T-helper 1 cell treated with Interleukin-12 subunit alpha and Interleukin-12 subunit beta and Interleukin-4 antibody, amounts not matched to agents 30 ng/mL and 1 ng/mL, for 36 hours (primary cell): ENCODE data around the gene RNF149. TPM values are rescaled to one million over a fixed set of nuclear protein-coding genes. Genes with fewer than 3 reads are reported as not detected.
"Not testable (repeated sequence)": the region's sequence is repeated elsewhere in the genome, so short reads cannot be mapped to it uniquely, and the experiment has no call there.

ENCODE experiments used
- intact Hi-C: fragments of 100-400 bp; cut with micrococcal nuclease; formaldehyde crosslinking; loops from one replicate; pipeline ENCODE4 v1.15.1; 2024
- total RNA-seq: library from RNA; stranded (reverse); gene quantifications from 2 replicates; pipeline ENCODE4 v1.2.3, GENCODE V29; 2022

Gene RNF149
- total RNA-seq, 1 donor from 2014 or later = 117 TPM

GRCh38 chr2:101264360-101264939, 44.1 kb downstream of the RNF149 start:
- intact Hi-C loops = no loop called here

- intact Hi-C loops = loop anchor here (1.0 kb wide), 1 partner anchor 10 kb away; no protein-coding TSS in a partner anchor
Observed at GRCh38 chr2:101263377-101263800, 45.1 kb downstream of the RNF149 start.

DNA sequence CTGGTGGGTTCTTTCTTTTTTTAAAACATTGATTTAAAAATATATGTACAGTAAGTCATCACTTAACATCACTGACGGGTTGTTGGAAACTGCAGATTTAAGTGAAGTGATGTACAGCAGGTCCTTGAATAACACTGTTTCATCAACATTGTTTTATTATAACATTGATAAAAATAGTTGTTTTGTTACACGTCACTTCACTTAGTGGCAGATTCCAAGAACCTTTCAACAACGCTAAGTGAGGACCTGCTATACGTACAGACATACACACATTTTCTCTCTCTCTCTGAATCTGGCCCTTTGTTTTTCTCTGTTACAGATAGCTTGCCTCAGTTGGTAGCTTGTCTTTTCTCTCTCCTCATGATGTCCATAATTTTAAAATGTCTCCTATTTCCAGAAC, 46.4 kb downstream of the RNF149 start:
- intact Hi-C loops = no loop called here

DNA sequence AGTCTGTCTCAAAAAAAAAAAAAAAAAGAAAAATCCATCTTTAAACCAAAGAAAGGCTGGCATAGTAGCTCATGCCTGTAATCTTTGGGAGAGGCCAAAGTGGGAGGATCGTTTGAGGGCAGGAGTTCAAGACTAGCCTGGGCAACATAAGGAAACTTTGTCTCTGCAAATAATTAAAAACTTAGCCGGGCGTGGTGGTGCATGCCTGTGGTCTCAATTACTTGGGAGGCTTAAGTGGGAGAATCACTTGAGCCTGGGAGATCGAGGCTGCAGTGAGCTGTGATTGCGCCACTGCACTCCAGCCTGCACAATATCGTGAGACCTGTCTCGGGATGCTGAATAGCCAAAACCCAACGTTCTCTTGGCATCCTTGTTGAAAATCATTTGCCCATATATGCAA, 49.7 kb downstream of the RNF149 start:
- intact Hi-C loops = no loop called here

DNA sequence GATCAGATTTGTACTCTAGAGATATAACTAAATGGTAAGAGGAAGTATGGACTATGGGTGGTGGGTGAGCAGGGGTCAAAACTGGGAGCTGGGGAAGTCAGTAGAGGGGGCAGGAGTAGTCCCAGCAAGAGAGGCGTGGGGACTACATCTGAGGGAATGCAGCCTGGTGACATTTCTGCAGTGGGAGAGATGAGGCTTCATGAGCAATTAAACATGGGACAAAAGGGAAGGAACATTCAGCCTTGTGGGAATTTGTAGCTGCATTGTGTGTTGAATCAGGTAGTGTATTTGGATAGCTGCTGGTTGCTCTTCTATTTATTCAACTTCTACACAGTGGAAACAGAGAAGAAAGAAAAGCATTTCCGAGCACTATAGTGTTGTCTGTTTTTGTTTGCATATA, 52.2 kb downstream of the RNF149 start:
- intact Hi-C loops = no loop called here

DNA sequence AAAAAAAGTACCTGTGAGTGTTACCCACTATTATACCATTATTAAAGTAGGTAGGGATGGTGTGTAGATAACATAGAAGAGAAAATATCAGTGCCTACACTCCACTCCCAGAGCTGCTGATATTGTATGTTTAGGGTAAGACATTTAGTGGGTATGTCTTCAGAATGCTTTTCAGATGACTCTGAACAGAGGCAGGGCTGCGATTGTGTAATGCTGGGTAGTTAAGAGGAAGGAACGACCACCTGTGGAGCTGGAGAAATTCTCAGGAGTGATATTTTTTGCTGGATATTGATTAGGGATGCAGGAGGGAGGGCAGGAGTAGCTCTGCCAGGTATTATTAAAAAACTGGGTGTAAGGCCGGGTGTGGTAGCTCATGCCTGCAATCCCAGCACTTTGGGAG, 53.0 kb downstream of the RNF149 start:
- intact Hi-C loops = no loop called here

DNA sequence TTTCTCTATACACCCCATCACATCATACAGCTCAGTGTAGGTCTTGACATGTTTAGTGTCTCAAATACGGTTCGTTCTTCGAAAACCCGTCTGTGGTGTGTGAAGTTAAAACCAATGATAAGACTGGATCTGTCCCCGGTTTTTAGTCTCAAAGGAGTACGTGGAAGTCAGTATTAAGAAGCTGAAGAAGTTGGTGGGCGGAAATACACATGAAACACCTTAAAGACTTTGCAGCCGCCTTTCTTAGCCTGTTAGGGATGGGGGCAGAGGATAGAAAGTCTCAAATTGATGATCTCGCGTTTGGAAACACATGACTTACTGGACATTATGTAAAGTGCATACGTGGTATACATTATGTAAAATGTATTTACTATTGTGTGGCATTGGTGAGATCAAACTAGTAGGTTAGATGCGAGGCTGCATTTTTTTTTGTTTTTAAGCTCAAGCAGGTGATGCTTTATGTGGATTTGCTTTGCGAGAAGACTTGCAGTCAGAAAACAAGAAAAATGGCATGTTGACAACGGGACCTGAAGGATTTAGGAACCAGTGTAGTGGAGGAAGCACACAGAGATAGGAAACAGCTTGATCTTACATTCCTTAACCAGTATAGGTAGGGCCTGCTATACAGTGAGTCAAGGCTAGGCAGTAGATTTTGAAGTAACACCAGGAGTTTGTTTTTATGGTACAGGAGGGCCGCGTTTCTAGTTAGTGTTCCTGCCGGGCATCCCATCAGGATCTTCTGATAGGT, 54.6 kb downstream of the RNF149 start:
- intact Hi-C loops = loop anchor here (1.0 to 5.0 kb wide), 14 partner anchors 9 to 1917 kb away; partner anchors contain the start of genes CHST10, CREG2, EIF5B and RFX8

- intact Hi-C loops = loop anchor here (1.0 to 5.0 kb wide), 14 partner anchors 10 to 1916 kb away; partner anchors contain the start of genes CHST10, CREG2, EIF5B and RFX8
Observed at GRCh38 chr2:101253013-101253702, 55.3 kb downstream of the RNF149 start.

DNA sequence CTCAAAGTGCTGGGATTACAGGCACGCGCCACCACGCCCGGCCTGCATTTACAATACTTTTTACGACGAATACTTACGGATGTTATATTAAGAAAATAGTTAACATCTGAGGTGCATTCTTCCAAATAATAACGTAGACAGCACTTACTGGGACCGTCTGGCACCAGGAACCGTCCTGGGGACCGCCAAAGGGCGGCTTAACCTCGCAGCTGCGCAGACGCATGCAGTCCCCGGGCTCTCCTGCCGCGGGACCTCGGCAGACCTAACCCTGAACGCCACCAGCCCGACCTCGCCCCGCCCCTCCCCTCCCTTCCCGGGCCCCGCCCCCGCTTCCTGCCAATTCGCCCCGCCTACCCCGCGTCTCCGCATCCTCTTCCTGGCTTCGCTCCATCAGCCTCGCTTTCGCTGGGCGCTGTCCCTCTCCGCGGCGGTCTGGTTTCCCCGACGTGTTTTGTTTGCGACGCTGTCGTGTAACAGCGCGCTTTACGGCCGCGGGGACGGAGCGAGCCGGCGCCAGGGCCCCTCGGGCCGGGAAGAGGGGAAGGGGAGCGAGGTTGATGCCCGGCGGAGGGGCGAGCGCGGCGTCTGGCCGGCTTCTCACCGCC, 56.0 kb downstream of the RNF149 start, which contains the start of gene CNOT11:
Gene CNOT11 (plus strand): TSS at position 479 of the 605 bp plus-strand sequence. CDS start 79 bp downstream, at position 558.
- intact Hi-C loops = loop anchor here (1.0 to 5.0 kb wide), 21 partner anchors 11 to 1916 kb away; partner anchors contain the start of genes CHST10, CREG2, EIF5B and PDCL3

DNA sequence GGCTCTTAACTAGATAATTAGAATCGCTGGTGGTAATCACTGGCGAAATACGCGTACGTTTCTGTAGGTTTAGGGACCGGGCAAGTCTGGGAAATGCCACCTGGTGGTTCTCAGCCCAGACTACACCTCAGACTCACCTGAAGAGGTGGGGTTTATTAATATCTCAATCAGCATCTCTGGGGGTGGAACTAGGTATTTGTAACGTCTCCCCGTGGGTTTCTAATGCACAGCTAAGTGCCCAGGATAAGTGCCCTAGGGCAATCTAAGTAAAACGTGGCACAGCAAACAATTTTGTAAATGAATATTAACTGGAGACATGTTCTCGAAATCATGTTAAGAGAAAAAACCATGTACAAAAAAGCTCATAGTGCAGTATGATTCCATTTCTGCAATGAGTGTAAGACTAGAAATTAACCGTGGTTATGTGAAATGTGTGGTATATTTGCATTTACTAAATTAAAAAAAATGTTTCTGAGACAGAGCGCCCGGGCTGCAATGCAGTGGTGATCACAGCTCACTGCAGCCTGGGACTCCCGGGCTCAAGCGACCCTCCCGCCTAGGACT, 56.6 kb downstream of the RNF149 start:
- intact Hi-C loops = loop anchor here (1.0 to 5.0 kb wide), 18 partner anchors 12 to 1915 kb away; partner anchors contain the start of genes CHST10, CREG2, EIF5B and PDCL3

DNA sequence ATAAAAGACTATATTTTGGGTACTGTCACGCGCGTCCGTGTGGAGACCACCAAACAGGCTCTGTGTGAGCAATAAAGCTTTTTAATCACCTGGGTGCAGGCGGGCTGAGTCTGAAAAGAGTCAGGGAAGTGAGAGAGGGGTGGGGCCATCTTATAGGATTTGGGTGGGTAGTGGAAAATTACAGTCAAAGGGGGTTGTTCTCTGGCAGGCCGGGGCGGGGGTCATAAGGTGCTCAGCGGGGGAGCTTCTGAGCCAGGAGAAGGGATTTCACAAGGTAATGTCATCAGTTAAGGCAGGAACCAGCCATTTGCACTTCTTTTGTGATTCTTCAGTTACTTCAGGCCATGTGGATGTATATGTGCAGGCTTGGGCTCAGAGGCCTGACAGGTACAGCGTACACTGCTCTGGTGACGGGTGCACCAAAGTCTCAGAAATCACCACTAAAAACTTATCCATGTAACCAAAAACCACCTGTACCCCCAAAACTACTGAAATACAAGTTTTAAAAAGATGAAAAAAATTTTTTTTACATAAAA, 57.2 kb downstream of the RNF149 start:
- intact Hi-C loops = loop anchor here (5.0 kb wide), 6 partner anchors 136 to 1116 kb away; partner anchors contain the start of genes CHST10 and CREG2

DNA sequence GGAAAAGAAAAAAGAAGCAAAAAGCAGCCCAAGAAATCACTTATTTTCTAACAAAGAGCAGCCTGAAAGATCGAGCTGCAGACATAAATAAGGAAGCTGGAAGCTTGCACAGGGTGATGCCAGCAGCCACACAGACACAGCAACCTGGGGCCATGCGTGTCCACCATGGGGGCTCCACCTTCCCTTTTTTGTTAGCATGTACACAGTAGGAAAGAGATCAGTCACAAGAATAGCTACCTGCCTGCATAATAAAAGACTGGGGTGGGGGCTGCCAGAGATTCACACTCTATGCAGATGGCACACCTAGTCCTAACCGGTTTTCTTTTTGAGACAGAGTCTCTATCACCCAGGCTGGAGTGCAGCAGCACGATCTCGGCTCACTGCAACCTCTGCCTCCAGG, 58.7 kb downstream of the RNF149 start:
- intact Hi-C loops = loop anchor here (5.0 kb wide), 6 partner anchors 137 to 1117 kb away; partner anchors contain the start of genes CHST10 and CREG2

- intact Hi-C loops = not testable (repeated sequence)
Observed at GRCh38 chr2:101248756-101249155, 59.7 kb downstream of the RNF149 start.

- intact Hi-C loops = not testable (repeated sequence)
Observed at GRCh38 chr2:101245468-101245867, 63.0 kb downstream of the RNF149 start.

- intact Hi-C loops = not testable (repeated sequence)
Observed at GRCh38 chr2:101244899-101245298, 63.6 kb downstream of the RNF149 start.

GRCh38 chr2:101244373-101244772, 64.1 kb downstream of the RNF149 start:
- intact Hi-C loops = not testable (repeated sequence)

DNA sequence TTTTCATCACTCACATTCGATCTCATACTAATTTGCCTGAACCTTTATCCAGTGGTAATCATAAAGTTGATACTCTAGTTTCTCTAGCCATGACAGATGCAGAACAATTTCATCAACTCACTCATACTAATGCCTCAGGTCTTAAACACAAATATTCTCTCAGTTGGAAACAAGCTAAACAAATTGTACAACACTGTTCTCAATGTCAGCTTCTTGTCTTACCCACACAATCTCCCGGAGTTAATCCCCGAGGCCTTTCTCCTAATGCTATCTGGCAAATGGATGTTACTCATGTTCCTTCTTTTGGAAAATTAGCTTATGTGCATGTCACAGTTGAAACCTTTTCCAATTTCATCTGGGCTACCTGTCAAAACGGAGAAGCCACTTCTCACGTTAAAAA, 67.3 kb downstream of the RNF149 start:
- intact Hi-C loops = no loop called here

DNA sequence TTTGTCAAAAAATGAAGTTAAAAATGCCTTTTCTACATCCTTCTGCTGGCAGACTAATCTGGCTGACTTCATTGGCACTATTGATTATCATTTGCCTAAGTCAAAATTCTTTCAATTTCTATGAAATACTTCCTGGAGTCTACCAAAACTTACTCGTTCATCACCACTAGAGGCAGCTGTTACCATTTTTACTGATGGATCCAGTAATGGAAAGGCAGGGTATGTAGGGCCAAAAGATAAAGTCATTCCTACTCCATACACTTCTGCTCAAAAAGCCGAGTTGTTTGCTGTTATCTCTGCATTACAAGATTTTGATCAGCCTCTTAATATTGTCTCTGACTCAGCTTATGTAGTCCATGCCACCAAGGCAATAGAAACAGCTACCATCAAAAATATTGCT, 67.8 kb downstream of the RNF149 start:
- intact Hi-C loops = loop anchor here (1.0 kb wide), 2 partner anchors 12 to 147 kb away; partner anchors contain the start of genes CNOT11 and CREG2

DNA sequence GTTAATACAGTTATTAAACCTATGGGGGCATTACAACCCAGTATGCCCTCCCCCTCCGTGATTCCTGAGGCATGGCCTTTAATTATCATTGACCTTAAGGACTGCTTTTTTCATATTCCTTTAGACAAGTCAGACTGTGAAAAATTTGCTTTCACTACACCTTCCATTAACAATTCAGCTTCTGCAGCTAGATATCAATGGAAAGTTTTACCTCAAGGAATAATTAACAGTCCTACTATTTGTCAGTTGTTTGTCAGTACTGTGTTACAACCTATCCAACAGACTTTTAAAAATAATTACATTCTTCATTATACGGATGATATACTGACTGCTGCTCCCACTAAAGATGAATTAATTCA, 68.8 kb downstream of the RNF149 start:
- intact Hi-C loops = loop anchor here (1.0 kb wide), 2 partner anchors 13 to 148 kb away; partner anchors contain the start of genes CNOT11 and CREG2
